ENCODE results near the gene RGS19.

The RGS19 gene

DNA sequence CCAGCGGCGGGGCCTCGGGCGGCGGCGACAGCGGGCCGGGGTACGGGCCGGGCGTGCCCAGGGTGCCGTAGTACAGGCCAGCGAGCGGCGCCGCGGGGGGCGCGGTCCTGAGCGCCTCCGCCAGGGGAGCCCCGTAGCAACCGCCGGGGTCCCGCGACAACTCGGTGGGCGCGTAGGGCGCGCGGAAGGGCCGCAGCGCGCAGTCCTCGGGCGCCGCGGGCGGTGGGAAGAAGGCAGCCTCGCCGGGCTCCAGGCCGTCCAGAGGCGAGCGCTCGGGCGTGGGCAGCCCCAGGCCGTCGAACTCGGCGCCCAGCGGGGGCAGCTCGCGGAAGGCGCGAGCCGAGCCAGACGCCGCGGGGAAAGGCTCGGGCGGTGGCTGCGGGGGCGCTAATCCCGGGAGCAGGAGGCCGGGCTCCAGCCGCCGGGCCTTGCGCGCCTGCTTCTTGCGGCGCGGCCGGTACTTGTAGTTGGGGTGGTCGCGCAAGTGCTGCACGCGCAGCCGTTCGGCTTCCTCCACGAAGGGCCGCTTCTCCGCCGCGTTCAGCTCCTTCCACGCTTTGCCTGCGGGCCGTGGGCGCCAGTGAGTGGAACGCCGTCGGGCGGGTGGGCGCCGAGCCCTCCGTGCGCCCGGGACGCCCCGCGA is 30.8 kb downstream of the RGS19 start:
- no peak for DNase-seq (ENCODE audit: low spot score)

GRCh38 chr20:64047968-64048401 is 31.3 kb downstream of the RGS19 start:
- DNase-seq (ENCODE audit: low spot score): no peak

GRCh38 chr20:64047046-64047389 is 32.3 kb downstream of the RGS19 start:
- no peak for DNase-seq (ENCODE audit: low spot score)

GRCh38 chr20:64045346-64046011 is 33.8 kb downstream of the RGS19 start:
- no peak for DNase-seq (ENCODE audit: low spot score)

DNA sequence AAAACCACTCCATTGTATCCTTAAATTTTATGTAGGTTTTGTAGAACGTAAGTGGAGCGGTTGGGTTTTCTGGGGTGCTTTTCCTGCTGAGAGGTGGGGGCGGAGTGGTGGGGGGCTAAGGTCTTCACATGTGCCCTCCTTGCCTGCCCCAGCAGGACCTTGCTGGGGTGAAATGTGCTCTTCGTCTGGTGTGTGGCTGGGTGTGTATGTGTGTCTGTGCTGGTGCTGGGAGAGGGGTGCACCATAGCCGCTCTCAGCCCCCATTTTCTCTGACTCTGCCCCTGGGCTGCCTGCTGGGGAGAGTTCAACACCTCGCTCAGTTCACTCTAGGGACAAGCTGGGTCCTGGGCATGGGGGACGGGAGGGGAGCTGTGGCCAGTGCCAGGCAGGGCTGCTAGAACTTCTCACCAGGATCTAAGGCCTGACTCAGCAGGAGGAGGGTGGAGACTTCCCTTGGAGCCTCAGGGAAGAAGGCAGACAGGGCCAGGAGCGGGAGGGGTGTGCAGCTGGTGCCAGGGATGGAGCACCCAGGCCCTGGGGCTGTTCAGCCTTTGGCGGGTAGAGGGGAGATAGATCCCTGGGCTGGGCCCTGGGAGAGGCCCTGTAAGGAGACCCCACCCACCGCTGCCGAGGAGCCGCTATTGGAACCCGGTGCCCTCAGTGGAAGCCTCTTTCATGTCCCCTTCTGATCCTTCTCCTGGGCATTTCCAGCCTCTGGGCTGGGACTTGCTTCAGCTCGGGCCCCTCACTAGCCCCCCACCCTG is 34.7 kb downstream of the RGS19 start:
- DNase-seq (ENCODE audit: low spot score): peak; percentile 80

DNA sequence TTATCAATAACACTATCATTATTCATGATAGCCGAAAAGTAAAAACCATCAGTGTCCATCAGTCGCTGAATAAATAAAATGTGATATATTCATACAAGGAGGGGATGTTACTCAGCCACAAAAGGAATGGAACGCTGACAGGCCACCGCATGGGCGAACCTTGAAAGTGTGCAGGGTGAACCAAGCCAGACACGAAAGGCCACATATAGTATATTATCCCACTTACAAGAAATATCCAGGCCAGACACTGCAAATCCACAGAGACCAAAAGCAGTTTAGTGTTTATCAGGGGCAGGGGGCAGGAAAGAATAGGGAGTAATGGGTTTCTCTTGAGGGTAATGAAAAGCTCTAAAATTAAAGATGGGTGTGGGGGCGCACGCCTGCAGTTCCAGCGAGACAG is 35.5 kb downstream of the RGS19 start:
- DNase-seq (ENCODE audit: low spot score): no peak

DNA sequence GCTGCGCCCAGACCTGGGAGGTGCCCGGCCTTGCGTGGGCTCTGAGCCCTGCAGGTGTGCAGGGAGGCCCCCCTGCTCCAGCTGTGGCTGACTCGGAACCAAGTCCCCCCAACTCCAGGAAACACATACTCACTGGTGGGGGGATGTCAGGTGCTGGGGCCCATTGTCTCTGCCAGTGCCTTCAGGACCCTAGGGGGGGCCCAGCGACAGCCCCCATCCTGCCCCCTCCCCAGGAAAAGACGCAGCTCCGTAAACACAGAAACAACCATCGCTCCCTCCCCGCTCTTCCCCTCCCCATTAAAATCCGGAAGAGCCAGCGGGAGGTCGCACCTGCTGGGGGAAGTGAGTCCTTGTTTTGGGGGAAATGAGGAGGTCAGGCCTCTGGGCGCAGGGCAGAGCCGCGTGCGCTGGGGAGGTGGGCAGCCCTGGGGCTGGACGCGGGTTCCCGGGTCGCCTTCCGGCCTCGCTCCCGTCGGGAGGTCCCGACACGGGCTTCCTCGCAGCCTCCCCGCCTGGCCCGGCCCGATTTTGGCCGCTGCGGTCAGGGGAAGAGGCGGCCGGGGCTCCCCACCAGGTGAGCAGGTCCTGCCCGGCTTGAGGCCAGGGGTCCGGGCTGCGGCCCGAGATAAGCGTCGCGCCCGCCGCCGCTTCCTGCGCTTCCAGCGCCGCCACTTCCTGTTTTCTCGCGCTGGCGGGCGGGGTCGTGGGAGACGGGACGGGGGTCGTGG is 37.1 kb downstream of the RGS19 start:
- DNase-seq (ENCODE audit: low spot score): no peak

DNA sequence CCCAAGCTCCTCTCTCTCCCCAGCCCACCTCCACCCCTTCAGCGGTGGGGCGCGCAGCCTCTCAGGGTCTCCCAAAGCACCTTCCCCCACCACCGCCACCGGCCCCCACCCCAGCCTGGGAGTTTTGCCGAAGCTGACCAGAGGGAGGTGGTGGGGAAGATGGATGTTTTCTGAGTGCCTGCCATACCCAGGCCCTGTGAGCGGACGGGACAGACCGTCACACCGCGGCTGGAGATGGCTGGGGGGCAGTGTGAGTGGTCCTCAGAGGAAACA is 37.6 kb downstream of the RGS19 start:
- DNase-seq (ENCODE audit: low spot score): no peak

DNA sequence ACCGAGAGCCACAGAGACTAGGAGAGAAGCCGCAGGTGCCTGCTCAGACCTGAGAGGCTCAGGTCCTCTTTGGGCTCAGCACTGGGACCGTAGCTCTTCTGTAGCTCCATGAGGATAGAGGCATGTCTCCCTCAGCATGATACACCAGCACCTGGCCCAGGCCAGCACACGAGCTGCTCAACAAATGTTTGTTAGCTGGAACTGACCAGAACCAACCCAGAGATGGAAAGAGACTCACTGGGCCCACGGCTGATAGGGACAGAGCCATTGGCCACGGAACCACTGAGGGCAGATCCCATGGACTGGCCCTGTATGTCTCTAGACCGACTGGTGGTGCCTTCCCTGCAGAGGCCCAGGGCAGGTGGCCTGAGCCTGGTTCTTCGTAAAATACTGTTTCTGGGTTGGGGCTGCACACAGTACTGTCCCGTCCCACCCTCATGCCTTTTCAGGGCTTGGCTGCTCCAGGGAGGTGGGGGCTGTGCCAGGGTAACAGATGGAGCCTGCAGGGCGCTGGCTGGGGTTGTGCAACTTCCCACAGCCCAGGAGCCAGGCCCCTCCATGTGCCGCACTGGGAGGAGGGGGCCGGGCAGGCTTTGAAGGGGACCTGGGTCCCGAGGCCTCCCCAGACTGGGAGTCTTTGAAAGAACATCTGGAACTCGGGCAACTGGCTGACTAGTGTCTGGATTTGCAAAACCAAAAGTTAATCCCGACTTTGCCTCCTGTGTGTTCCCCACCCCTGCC is 38.1 kb downstream of the RGS19 start:
- no peak for DNase-seq (ENCODE audit: low spot score)

DNA sequence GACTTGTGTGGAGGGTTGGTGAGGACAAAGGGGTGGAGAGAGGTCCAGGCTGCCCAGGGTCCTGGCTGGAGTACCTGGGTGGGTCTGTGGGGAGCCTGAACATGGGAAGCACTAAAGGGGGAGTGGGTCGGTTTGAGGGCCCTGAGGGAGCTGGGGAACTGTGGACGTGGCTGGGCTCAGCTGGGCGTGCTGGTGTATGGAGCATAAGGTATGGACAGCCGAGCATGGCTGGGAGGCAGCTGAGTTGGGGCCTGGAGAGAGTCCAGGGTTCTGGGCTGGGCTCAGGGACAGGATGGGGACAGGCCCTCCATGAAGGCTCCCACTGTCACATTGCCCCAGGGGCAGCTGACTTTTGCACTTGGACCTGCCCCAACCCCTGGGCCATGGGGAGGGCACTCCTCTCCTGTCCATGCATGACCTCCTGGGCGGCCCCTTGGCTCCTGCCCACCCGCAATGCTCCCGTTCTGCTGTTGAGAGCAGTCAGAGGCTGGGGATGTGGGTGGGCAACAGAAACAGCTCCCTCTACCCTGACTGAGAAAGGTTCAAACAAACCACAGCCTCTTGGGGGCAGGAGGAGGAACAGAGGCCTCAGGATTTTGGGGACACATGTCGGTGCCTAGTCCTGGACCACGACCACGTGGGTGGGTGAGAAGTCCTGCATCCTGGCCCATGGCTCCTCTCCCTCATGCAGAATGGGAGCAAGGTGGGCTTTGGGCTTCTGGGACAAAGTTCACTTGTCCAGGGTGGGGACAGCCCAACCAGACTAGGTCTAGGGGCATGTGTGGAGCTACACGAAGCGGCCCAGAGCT is 38.9 kb downstream of the RGS19 start:
- DNase-seq (ENCODE audit: low spot score): no peak

DNA sequence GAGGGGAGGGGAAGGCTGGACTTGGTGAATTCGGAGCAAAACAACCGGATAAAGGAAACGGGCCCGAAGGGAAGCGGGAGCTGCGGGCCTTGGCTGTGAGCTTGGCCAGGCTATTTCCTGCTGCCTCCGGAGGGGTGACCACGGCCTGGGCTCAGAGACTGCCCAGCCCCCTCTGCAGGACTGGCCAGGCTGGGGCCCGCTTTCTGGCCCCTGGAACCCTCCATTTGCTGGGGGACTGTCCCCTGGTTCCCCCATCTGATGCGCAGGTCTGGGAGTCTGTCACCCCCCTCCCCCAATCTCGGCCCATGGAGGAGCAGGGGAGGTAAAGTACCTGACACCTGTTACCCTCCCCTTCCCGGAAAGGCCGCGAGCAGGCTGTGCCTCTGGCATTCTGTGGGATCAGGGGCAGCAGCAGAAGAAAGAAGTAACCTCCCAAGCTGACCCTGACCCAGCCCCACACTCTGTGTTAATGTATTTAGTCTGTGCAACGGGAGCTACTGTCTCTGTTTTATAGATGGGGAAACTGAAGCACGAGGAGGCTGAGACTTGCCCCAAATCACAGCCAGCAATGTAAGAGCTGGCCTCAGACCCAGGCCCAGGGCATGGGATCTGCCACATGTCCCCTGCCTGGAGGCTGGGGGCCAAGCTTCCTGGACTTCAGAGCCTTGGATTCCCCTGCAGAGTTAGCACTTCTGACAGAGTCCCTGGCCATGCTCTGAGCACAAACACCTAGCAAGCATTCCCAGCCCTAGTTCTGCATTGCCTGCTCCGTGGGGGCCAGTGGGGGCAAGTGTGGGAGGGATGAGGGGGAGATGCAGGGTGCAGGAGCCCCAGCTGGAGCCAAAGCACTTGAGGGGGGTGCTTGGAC is 39.8 kb downstream of the RGS19 start:
- DNase-seq (ENCODE audit: low spot score): no peak

GRCh38 chr20:64038565-64039292 is 40.6 kb downstream of the RGS19 start:
- peak; percentile 90 for DNase-seq (ENCODE audit: low spot score)

GRCh38 chr20:64038224-64038564 is 41.1 kb downstream of the RGS19 start:
- DNase-seq (ENCODE audit: low spot score): no peak

GRCh38 chr20:64037498-64038213 is 41.7 kb downstream of the RGS19 start:
- DNase-seq (ENCODE audit: low spot score): no peak

DNA sequence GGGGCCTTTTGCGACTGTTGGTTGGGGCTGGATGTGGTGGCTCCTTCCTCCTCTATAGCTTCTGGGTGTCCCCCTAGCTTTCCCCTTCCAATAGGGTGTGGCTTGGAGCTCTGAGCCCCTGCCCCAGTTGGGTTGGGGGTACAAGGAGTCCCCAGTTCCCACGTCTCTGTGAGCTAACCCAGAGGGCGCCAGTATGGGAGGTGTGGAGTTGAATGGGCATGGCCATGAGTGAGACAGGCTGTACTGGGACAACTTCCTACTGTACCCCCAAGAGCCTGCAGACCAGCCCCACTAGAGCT is 42.2 kb downstream of the RGS19 start:
- DNase-seq (ENCODE audit: low spot score): no peak

- DNase-seq (ENCODE audit: low spot score): no peak
Observed at GRCh38 chr20:64036346-64037198, 42.7 kb downstream of the RGS19 start.

GRCh38 chr20:64035933-64036345 is 43.4 kb downstream of the RGS19 start, which contains the start of gene C20orf204:
TSS of gene C20orf204 (plus strand) at chr20:64036182. CDS start at chr20:64036324, 142 bp downstream.
- no peak for DNase-seq (ENCODE audit: low spot score)
